Measurements from ENCODE around the gene PRMT1. TPM values are rescaled to one million over a fixed set of nuclear protein-coding genes. Genes with fewer than 3 reads are reported as not detected.
A peak's percentile ranks its signal among the peaks of the same experiment; 100 is the strongest.

Gene PRMT1
- total RNA-seq, 1 donor from 2014 or later = 99.0 TPM

DNA sequence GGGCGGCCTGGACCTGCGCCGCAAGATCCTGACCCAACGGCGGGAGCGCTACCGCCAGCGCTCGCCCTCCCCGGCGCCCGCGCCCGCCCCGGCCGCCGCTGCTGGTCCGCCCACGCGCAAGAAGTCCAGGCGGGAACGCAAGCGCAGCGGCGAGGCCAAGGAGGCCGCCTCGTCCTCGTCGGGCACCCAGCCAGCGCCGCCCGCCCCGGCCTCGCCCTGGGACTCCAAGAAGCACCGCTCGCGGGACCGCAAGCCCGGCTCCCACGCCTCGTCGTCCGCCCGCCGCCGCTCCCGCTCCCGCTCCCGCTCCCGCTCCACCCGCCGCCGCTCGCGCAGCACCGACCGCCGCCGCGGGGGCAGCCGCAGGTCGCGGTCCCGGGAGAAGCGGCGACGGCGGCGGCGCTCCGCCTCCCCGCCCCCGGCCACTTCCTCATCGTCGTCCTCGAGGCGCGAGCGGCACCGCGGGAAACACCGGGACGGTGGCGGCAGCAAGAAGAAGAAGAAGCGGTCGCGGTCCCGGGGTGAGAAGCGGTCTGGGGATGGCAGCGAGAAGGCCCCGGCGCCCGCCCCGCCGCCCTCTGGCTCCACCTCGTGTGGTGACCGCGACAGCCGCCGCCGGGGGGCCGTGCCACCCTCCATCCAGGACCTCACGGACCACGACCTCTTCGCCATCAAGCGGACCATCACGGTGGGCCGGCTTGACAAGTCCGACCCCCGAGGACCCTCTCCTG is 25.1 kb upstream of the PRMT1 start:
- ATAC-seq = no peak

DNA sequence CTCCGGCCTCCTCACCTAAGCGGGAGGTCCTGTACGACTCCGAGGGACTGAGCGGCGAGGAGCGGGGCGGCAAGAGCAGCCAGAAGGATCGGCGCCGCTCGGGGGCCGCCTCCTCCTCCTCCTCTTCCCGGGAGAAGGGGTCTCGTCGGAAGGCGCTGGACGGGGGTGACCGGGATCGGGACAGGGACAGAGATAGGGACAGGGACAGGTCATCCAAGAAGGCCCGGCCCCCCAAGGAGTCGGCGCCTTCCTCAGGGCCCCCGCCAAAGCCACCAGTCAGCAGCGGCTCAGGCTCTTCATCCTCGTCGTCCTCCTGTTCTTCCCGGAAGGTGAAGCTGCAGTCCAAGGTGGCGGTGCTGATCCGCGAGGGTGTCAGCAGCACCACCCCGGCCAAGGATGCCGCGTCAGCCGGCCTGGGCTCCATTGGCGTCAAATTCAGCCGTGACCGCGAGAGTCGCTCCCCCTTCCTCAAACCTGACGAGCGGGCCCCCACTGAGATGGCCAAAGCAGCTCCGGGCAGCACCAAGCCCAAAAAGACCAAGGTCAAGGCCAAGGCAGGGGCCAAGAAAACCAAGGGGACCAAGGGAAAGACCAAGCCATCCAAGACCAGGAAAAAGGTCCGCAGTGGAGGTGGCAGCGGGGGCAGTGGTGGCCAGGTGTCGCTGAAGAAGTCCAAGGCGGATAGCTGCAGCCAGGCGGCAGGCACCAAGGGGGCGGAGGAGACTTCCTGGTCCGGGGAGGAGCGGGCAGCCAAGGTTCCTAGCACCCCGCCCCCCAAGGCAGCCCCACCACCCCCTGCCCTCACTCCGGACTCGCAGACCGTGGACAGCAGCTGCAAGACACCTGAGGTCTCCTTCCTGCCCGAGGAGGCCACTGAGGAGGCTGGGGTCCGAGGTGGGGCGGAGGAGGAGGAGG is 24.3 kb upstream of the PRMT1 start:
- ATAC-seq = no peak

DNA sequence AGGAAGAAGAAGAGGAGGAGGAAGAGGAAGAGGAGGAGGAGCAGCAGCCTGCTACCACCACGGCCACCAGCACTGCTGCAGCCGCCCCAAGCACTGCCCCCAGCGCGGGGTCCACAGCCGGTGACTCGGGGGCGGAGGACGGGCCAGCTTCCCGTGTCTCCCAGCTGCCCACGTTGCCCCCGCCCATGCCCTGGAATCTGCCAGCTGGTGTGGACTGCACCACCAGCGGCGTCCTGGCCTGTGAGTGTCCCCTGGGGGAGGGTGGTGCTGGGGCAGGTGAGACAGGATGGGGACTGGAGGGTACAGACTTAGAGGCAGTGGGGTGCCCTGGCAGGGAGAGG is 23.6 kb upstream of the PRMT1 start:
- no peak for ATAC-seq

GRCh38 chr19:49654581-49654980 is 22.5 kb upstream of the PRMT1 start:
- ATAC-seq = no peak

GRCh38 chr19:49655570-49656455 is 21.3 kb upstream of the PRMT1 start:
- ATAC-seq = no peak

DNA sequence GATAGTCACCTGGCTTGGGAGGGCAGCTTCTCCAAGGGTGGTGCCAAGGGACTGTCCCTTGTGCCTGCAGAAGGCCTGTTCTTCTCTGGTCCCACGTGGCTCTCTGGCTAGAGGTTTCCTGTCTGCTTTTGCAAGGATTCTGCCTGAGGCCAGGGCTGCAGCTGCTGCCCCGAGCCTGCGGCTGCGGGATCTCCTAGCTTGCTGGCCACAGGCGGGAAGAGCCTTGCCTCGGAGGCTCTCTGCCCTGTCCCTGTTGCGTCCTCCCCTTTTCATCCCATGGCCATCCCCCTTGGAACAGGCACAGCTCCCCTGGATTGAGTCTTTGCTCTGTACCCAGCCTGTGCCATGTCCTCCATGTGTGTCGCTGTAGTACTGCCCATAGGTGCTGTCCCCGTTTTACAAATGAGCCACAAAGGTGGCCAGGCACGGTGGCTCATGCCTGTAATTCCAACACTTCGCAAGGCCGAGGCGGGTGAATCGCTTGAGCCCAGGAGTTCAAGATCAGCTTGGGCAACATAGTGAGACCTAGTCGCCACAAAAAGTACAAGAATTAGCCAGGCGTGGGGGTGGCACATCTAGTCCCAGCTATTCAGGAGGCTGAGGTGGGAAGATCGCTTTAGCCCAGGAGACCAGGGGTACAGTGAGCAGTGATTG is 20.5 kb upstream of the PRMT1 start:
- ATAC-seq = no peak

DNA sequence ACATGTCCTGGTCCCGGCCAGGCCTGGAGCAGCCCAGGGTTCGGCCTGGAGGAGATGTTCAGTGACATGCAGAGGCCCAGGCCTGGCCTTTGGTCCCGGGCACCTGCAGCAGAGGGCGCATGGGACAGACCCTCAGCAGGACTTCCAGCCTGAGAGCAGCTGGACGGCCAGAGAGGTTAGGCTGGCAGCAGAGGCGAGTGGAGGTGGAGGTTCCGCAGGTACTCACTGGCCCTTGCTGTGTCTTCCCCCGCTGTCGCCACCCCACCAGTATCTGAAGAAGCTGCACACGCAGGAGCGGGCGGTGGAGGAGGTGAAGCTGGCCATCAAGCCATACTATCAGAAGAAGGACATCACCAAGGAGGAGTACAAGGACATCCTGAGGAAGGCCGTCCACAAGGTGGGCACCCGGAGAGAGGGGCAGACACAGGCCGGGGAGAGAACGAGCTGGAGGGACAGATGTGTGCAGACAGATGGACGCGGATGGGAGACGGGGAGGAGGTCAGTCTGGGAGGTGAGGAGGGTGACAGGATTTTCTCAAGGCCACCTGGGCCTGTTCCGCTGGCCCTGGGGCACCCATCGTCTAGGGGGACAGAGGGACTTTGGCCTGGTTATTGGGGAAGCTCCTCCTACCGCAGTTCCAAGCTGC is 19.5 kb upstream of the PRMT1 start:
- no peak for ATAC-seq

- no peak for ATAC-seq
Measured at GRCh38 chr19:49658139-49658517, 18.9 kb upstream of the PRMT1 start.

DNA sequence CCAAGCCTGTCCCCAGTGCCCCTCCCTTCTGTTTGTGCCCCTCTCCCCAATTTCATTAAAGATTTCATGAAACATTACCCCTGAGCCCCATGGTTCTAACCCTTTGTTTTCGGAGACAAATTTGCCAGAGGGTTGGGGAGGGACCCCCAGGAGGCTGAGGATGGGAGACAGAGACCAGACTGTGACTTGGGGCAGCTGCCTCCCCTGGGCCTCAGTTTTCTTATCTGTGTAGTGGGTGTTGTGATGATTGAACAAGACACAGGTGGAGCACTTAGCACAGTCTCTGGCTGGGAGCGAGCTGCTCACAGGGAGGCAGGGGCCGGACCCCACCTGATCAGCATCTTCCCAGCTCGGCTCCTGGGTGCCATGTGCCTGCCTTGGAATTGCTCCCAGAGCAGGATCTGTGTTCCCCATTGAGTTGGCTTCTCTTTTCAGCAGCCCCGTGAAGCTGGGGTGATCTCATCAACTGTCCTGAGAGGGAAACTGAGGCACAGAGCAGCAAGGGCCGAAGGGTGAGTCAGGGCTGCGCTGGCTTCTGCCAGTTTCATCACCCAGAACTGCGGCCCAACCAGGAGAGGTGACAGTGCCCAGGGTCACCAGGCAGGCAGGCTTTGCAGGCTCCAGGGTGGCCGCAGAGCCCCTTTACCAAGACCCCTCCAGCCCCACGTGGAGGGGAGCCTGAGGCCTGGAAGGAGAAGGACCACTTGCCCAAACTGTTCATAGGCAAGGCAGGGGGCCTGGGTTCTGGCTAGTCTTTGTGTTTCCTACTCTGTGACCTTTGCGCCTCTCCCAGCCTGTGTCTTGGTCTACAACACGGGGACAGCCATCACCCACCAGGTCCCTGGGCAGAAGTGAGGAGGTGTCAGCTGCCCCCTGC is 18.3 kb upstream of the PRMT1 start:
- no peak for ATAC-seq

GRCh38 chr19:49660338-49660961 is 16.6 kb upstream of the PRMT1 start:
- ATAC-seq = no peak

GRCh38 chr19:49662011-49662410 is 15.1 kb upstream of the PRMT1 start:
- no peak for ATAC-seq

GRCh38 chr19:49663224-49663623 is 13.8 kb upstream of the PRMT1 start:
- ATAC-seq = no peak

GRCh38 chr19:49664171-49665035 is 12.7 kb upstream of the PRMT1 start:
- ATAC-seq = peak; percentile 78

DNA sequence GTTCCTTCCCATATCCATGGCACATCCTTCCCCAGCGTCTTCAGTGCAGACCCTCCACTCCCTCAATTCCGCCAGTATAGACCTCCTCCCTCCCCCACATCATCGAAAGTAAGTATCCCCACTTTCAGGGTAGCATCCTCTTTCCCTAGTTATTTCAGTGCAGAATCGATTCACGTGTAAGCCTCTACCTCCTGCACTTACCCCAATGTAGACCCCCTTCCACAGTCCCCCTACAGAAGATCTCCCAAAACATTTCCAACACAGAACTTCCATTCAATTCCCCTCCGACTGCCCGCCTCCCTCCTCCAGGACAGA is 12.1 kb upstream of the PRMT1 start:
- ATAC-seq = no peak

DNA sequence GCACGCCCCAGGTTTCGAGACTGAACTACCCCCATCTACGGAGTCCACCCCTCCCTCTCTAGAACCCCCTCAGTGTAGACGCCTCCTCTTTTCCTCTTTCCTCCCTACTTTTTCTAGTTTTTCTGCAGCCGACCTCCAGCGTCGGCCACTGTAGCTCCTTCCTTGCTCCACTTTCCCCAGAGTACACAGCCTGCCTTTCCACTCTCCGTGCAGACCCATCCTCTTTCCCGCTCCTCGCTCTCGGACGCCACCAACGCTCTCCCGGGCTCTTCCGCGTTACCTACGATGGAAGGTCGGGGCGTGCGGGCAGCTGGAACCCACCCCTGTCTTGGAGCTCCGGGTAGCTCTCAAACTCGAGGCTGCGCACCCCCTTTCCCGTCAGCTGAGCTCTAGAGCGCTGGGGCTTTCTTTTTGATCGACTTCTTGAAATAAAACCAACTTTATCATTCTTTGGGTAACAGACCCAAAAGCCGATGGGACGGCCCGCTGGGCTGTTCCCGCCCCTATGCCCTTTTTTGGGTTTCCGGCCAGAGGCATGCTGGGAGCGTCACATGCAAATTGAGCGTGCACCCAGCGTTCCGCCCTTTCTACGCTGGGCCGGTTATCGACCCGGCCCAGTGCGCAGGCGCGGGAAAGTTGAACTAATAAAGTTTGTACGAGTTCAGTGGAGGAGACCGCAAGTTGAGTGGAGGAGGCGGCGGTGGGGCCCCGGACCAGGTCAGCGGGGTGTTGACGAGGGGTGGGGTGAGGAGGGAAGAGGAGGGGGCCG is 11.5 kb upstream of the PRMT1 start, which contains the start of the genes BCL2L12 and IRF3:
Gene BCL2L12, plus strand, starts transcription at position 583 of the 769 bp plus-strand sequence. CDS start 760 bp downstream, outside the sequence.
Gene IRF3, minus strand, starts transcription at position 507 of the 769 bp plus-strand sequence. CDS start 1,019 bp downstream, outside the sequence.
- peak; percentile 81 for ATAC-seq

GRCh38 chr19:49666120-49666444 is 11.0 kb upstream of the PRMT1 start:
- ATAC-seq = no peak

DNA sequence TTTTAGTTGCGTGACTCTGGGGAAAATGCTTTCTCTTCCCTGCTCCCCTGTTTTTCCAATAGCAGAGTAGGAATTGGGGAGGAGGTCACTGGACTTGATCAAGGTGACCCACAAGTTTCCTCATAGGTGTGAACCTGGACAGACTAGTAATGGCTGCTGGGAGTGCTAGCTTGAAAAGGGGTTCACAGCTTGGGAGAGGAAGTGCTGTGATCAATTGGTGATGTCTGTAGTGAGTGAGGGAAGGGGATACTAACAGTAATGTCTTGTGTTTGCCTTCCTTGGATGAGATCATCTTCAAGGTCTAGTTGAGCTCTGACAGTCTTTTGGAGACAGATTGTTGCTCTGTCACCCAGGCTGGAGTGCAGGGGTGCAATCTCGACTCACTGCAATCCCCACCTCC is 9.6 kb upstream of the PRMT1 start:
- ATAC-seq = no peak

DNA sequence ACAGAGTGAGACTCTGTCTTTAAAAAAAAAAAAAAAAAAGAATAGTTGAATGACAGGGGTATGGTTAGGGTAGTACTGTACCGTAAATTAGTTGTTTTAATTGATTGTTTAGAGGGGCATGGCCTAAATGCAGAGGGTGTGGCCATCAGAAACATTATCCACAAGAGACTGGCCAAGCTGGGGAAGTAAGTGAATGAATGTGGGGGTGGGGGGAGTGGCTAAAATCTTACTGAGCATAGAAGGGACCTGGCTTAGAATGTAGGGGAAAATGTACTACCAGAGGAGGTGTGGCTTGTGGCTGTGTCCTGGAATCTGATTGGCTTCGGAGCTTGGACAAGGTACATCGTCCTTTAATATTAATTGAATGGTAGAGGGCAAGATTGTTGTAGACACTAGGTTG is 7.6 kb upstream of the PRMT1 start:
- ATAC-seq = no peak

All from esophagus mucosa (tissue), 1 donor.